ENCODE data around the gene PRKN. TPM values are rescaled to one million over a fixed set of nuclear protein-coding genes. Genes with fewer than 3 reads are reported as not detected.

Gene PRKN
- total RNA-seq, 1 experiment from 2014 or later = 2.0 TPM

DNA sequence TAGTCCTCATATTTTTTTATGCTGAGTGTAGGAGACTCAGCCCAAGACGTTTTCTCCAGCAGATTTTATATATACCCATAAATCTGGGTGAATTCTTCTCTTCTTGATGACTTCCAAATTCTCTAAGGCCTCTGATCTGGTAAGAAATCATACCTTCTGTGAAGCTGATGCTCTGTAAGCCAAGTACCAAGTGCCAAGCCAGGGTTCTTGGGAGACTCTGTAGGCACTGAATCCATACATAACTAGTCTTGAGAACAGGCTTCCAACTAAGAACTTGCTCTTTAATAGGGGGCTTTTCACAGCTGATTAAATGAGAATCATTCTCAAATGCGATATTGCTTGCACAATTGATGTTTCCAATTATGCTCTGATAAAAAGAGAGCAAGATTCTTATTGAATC lies 87.6 kb downstream of the PRKN start:
- Histone ChIP-seq H2BK120ac (ENCODE audit: low read depth, low read length, poor library complexity, severe bottlenecking) (no peak overlapping the region), H3K14ac (ENCODE audit: insufficient read depth, low read length) (no peak overlapping the region), H4K20me1 (ENCODE audit: control insufficient read depth, insufficient read depth, insufficient read length) (no peaks in the 10 kb centered on the region), H3K27ac (ENCODE audit: insufficient read length, low read depth, low read length) (no peak overlapping the region), H2AK5ac (ENCODE audit: insufficient read length, low read length) (no peak overlapping the region), H2BK5ac (ENCODE audit: insufficient read length, low read length) (no peak overlapping the region), H3K4me1 (ENCODE audit: insufficient read depth, low read length) (no peaks in the 10 kb centered on the region), H3K18ac (ENCODE audit: insufficient read length, low read depth, low read length) (no peak overlapping the region), H3T11ph (ENCODE audit: low read length) (no peak overlapping the region), H3K4ac (ENCODE audit: low read depth, low read length) (no peak overlapping the region), H3K79me2 (ENCODE audit: insufficient read depth, low read length) (no peaks in the 10 kb centered on the region), H4K5ac (ENCODE audit: insufficient read length, low read depth, low read length) (no peak overlapping the region), H3K27me3 (ENCODE audit: insufficient read depth, low read length) (no peaks in the 10 kb centered on the region), H3K23me2 (ENCODE audit: insufficient read length, low read depth, low read length, poor library complexity, severe bottlenecking) (no peaks in the 10 kb centered on the region), H2BK15ac (ENCODE audit: low read depth, low read length) (no peak overlapping the region), H3K9me3 (ENCODE audit: control insufficient read depth, low read depth, low read length) (no peaks in the 10 kb centered on the region), H2BK20ac (ENCODE audit: low read depth, low read length, poor library complexity, severe bottlenecking) (no peak overlapping the region), H3K9ac (ENCODE audit: extremely low read depth, insufficient read length, low read length) (no peak overlapping the region), H4K91ac (ENCODE audit: insufficient read length, low read depth, low read length) (no peak overlapping the region), H4K8ac (replicated peaks; ENCODE audit: insufficient read length, low read depth, low read length) (no peak overlapping the region), H2AFZ (ENCODE audit: low read length) (no peak overlapping the region), H3K56ac (ENCODE audit: insufficient read length, low read depth, low read length) (no peak overlapping the region), H2BK12ac (ENCODE audit: insufficient read length, low read depth, low read length) (no peak overlapping the region), H3K23ac (ENCODE audit: insufficient read length, low read depth, low read length) (no peak overlapping the region), H3K4me2 (ENCODE audit: insufficient read depth, insufficient read length, low read length) (no peak overlapping the region), H3K79me1 (ENCODE audit: insufficient read depth, low read depth, low read length, poor library complexity, severe bottlenecking) (no peaks in the 10 kb centered on the region)
- TF ChIP-seq, protein P1, sequence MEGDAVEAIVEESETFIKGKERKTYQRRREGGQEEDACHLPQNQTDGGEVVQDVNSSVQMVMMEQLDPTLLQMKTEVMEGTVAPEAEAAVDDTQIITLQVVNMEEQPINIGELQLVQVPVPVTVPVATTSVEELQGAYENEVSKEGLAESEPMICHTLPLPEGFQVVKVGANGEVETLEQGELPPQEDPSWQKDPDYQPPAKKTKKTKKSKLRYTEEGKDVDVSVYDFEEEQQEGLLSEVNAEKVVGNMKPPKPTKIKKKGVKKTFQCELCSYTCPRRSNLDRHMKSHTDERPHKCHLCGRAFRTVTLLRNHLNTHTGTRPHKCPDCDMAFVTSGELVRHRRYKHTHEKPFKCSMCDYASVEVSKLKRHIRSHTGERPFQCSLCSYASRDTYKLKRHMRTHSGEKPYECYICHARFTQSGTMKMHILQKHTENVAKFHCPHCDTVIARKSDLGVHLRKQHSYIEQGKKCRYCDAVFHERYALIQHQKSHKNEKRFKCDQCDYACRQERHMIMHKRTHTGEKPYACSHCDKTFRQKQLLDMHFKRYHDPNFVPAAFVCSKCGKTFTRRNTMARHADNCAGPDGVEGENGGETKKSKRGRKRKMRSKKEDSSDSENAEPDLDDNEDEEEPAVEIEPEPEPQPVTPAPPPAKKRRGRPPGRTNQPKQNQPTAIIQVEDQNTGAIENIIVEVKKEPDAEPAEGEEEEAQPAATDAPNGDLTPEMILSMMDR (conservative IDR thresholded peaks at IDR 0.05) = no peak
- Mint-ChIP-seq H3K9me3 (no peaks in the 10 kb centered on the region), H3K27me3 (ENCODE audit: low read depth) (no peaks in the 10 kb centered on the region), H3K36me3 (ENCODE audit: insufficient read depth in 1 of 3, low read depth in 3 of 3) (no peaks in the 10 kb centered on the region; a peak in 1 of 7 replicates), H3K4me1 (peaks cover 0 to 4% of the 10 kb centered on the region in 2 experiments; a peak in 1 of 4 replicates), H3K4me3 (no peak overlapping the region), H3K27ac (no peak overlapping the region)
- DNase-seq = no peak
- no CpG with 5 or more reads among the region's 2 CpGs for WGBS (ENCODE audit: extremely low coverage, insufficient read length, low lambda C conversion rate)
